Measurements from ENCODE around the gene CCDC192. TPM values are rescaled to one million over a fixed set of nuclear protein-coding genes. Genes with fewer than 3 reads are reported as not detected.
"Not testable (repeated sequence)": the region's sequence is repeated elsewhere in the genome, so short reads cannot be mapped to it uniquely, and the experiment has no call there.

CCDC192 gene
- total and polyA plus RNA-seq, 4 donors, result 0.50 to 1.6 (median 1.0) TPM

DNA sequence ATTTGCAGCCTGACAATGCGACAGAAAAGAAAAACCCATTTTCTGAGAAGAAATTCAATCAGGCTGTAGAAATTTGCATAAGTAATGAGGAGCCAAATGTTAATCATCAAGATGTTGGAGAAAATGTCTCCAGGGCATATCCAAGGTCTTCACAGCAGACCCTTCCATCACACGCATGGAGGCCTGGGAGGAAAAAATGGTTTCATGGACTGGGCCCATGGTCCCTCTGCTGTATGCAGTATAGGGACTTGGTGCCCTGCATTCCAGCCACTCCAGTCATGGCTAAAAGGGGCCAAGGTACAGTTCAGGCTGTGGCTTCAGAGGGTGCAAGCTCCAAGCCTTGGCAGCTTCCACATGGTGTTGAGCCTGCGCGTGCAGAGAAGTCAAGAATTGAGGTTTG lies 73.3 kb downstream of the CCDC192 start:
- Histone ChIP-seq H3K4me1 (ENCODE audit: control insufficient read depth, insufficient read depth, low read length) (no peaks in the 10 kb centered on the region), H3K9me3 (ENCODE audit: control insufficient read depth, insufficient read depth, low read length) (no peaks in the 10 kb centered on the region), H3K27ac (ENCODE audit: low read depth, low read length) (no peak overlapping the region), H3K27me3 (ENCODE audit: control insufficient read depth, insufficient read depth, low read length) (no peaks in the 10 kb centered on the region), H3K4me3 (ENCODE audit: low read depth, low read length) (no peak overlapping the region), H3K36me3 (ENCODE audit: control insufficient read depth, insufficient read depth, low read length) (no peaks in the 10 kb centered on the region)
- 100% methylated on average over 4 of the region's 4 CpGs for WGBS (ENCODE audit: insufficient coverage)
- no peak for DNase-seq (ENCODE audit: low read depth in 4 of 6, low spot score in 6 of 6)

DNA sequence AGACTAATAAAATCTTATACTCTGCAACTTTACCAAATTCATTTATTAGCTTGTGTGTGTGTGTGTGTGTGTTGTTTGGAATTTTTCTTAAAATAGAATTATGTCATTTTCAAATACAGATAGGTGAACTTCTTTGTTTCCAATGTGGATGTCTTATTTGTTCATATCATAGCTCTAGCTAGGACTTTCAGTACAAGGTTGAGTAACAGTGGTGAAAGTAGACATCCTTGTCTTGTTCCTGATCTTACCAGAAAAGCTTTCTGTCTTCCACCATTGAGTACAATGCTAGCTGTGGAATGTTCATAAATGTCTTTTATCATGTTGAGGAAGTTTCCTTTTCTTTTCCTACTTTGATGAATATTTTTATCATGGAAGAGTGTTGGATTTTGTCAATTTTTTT lies 74.8 kb downstream of the CCDC192 start:
- Histone ChIP-seq H3K4me1 (ENCODE audit: control insufficient read depth, insufficient read depth, low read length) (no peaks in the 10 kb centered on the region), H3K27ac (ENCODE audit: low read depth, low read length) (no peak overlapping the region), H3K4me3 (ENCODE audit: low read depth, low read length) (no peak overlapping the region), H3K9me3 (ENCODE audit: control insufficient read depth, insufficient read depth, low read length) (no peaks in the 10 kb centered on the region), H3K36me3 (ENCODE audit: control insufficient read depth, insufficient read depth, low read length) (no peaks in the 10 kb centered on the region), H3K27me3 (ENCODE audit: control insufficient read depth, insufficient read depth, low read length) (no peaks in the 10 kb centered on the region)
- DNase-seq (ENCODE audit: low read depth in 4 of 6, low spot score in 6 of 6), result no peak

DNA sequence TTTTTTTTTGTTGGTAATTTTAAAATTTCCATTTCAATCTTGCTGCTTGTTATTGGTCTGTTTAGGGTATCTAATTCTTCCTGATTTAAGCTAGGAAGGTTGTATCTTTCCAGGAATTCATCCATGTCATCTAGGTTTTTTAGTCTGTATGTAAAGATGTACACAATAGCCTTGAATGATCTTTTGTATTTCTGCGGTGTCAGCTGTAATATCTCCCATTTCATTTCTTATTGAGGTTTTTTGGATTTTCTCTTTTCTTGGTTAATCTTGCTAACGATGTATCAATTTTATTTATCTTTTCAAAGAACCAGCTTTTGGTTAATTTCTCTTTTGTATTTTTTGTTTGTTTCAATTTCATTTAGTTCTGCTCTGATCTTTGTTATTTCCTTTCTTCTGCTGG lies 79.3 kb downstream of the CCDC192 start:
- not testable (repeated sequence) for H3K36me3 ChIP-seq (ENCODE audit: control insufficient read depth, insufficient read depth, low read length); H3K9me3 ChIP-seq (ENCODE audit: control insufficient read depth, insufficient read depth, low read length); H3K4me3 ChIP-seq (ENCODE audit: low read depth, low read length); H3K4me1 ChIP-seq (ENCODE audit: control insufficient read depth, insufficient read depth, low read length); H3K27me3 ChIP-seq (ENCODE audit: control insufficient read depth, insufficient read depth, low read length); H3K27ac ChIP-seq (ENCODE audit: low read depth, low read length); DNase-seq (ENCODE audit: low read depth in 4 of 6, low spot score in 6 of 6)
- WGBS (ENCODE audit: insufficient coverage), result no CpG with 5 or more reads among the region's 2 CpGs

DNA sequence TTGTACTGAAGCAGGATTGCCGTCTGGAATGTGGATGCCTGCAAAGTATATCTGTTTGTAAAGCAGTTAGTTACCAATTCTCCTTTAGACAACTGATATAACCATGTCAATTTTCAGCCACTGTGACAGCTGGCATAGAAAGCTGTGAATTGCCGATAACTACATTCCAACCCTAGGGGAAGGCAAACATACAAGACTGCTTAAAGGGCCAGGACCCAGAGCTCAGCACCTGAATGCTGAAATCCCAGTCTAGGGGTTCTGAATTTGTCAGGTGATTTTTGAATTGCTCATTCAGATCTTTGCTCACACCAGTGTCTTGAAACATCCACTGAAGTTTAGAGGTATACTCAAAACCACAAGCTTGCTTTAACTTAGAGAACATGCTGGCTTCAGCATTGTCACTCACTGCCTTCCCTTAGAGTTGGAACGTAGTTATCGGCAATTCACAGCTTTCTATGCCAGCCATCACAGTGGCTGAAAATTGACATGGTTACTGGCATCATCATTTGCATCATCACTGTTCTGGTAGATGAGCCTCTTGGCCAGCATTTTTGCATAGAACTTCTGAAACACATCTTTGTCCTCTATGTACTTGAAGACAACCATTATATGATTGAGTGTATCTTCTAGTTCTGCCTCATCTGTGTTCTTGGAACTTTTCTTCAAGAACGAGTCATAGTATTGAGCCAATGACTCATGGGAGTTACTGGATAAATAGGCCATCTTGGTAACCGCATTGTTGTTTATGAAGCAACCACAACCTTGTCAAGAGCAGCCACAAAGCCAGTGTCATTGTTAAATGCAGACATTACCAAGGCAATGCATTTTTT lies 82.1 kb downstream of the CCDC192 start:
- H3K27me3 ChIP-seq (ENCODE audit: control insufficient read depth, insufficient read depth, low read length), result no peaks in the 10 kb centered on the region
- H3K36me3 ChIP-seq (ENCODE audit: control insufficient read depth, insufficient read depth, low read length), result no peaks in the 10 kb centered on the region
- 78% methylated on average over 3 of the region's 6 CpGs for WGBS (ENCODE audit: insufficient coverage)
- no peaks in the 10 kb centered on the region for H3K4me1 ChIP-seq (ENCODE audit: control insufficient read depth, insufficient read depth, low read length)
- H3K27ac ChIP-seq (ENCODE audit: low read depth, low read length), result no peak overlapping the region
- no peaks in the 10 kb centered on the region for H3K9me3 ChIP-seq (ENCODE audit: control insufficient read depth, insufficient read depth, low read length)
- H3K4me3 ChIP-seq (ENCODE audit: low read depth, low read length), result no peak overlapping the region
- peak in 2 of 6 donors; percentile 21 to 32 for DNase-seq (ENCODE audit: low read depth in 4 of 6, low spot score in 6 of 6)

DNA sequence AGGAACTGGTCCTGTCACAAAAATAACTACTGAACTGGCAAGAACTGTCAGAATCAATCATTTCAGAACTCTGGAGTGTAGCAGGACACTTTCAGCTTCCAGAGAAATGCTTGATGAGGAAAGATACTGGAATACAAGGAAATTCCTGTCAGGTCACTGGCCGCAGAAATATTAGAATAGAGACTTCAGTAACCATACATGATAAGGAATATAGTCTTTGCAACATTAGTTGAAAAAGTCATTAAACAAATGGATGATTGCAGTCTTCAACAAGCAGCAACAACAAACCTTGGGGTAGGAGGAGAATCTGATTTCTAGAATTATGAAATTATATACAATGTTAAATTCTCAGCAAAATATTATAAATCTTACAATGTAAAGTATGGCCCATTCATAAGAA lies 88.2 kb downstream of the CCDC192 start:
- no CpG with 5 or more reads among the region's 1 CpG for WGBS (ENCODE audit: insufficient coverage)
- Histone ChIP-seq H3K4me3 (ENCODE audit: low read depth, low read length) (no peak overlapping the region), H3K27ac (ENCODE audit: low read depth, low read length) (no peak overlapping the region), H3K4me1 (ENCODE audit: control insufficient read depth, insufficient read depth, low read length) (no peaks in the 10 kb centered on the region), H3K9me3 (ENCODE audit: control insufficient read depth, insufficient read depth, low read length) (peaks cover 4% of the 10 kb centered on the region), H3K36me3 (ENCODE audit: control insufficient read depth, insufficient read depth, low read length) (no peaks in the 10 kb centered on the region), H3K27me3 (ENCODE audit: control insufficient read depth, insufficient read depth, low read length) (no peaks in the 10 kb centered on the region)
- no peak for DNase-seq (ENCODE audit: low read depth in 4 of 6, low spot score in 6 of 6)

DNA sequence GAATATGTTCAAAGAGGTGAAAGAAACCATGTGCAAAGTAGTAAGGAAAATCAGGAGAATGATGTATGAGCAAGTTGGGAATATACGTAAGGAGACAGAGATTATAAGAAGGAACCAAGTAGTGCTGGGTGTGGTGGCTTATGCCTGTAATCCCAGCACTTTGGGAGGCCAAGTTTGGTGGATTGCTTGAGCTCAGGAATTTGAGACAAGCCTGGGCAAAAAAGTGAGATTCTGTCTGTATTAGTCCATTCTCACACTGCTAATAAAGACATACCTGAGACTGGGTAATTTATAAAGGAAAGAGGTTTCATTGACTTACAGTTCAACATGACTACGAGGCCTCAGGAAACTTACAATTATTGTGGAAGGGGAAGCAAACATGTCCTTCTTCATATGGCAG lies 88.7 kb downstream of the CCDC192 start:
- H3K27me3 ChIP-seq (ENCODE audit: control insufficient read depth, insufficient read depth, low read length); H3K4me1 ChIP-seq (ENCODE audit: control insufficient read depth, insufficient read depth, low read length); H3K36me3 ChIP-seq (ENCODE audit: control insufficient read depth, insufficient read depth, low read length); H3K9me3 ChIP-seq (ENCODE audit: control insufficient read depth, insufficient read depth, low read length); H3K27ac ChIP-seq (ENCODE audit: low read depth, low read length); DNase-seq (ENCODE audit: low read depth in 4 of 6, low spot score in 6 of 6); H3K4me3 ChIP-seq (ENCODE audit: low read depth, low read length): not testable (repeated sequence)
- 92% methylated on average over 1 of the region's 2 CpGs for WGBS (ENCODE audit: insufficient coverage)

DNA sequence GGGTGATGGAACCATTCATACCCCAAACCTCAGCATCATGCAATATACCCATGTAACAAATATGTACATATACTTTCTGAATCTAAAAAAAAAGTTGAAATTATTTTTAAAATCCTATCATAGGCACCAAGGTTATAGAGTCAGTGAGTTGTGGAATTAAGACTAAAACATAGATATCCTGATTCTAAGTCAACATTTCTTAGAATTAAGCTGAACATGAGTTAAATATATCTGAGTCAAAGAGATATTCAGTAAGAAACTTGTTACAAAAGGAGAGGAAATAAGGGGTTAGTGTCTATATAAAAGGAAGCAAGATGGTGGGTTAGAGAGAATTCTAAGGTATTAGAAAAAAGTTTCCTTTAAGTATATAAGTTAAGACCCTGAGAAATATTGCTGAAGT lies 89.9 kb downstream of the CCDC192 start:
- no peak overlapping the region for H3K4me3 ChIP-seq (ENCODE audit: low read depth, low read length)
- no peak overlapping the region for H3K27ac ChIP-seq (ENCODE audit: low read depth, low read length)
- H3K4me1 ChIP-seq (ENCODE audit: control insufficient read depth, insufficient read depth, low read length), result no peaks in the 10 kb centered on the region
- DNase-seq (ENCODE audit: low read depth in 4 of 6, low spot score in 6 of 6), result no peak
- H3K36me3 ChIP-seq (ENCODE audit: control insufficient read depth, insufficient read depth, low read length), result no peaks in the 10 kb centered on the region
- no peaks in the 10 kb centered on the region for H3K27me3 ChIP-seq (ENCODE audit: control insufficient read depth, insufficient read depth, low read length)
- H3K9me3 ChIP-seq (ENCODE audit: control insufficient read depth, insufficient read depth, low read length), result peaks cover 4% of the 10 kb centered on the region

DNA sequence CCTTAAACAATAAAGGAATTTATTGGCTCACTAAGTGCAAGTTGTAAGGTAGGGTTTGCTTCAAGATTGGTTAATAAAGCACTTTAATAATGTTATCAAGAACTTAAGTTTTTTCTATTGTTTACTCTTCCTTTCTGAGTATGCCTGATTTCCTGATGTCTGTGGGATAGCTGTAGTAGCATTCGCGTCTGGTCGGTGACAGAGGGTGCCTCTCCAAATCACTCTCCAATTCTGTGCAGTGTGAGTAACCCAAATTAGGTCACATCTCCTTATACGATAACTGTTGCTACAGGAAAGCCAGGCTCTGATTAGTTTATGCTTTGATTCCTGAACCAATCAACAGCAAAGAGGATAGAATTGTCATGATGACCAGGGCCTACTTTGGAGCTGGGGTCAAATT lies 90.7 kb downstream of the CCDC192 start:
- H3K4me3 ChIP-seq (ENCODE audit: low read depth, low read length), result no peak overlapping the region
- H3K36me3 ChIP-seq (ENCODE audit: control insufficient read depth, insufficient read depth, low read length), result no peaks in the 10 kb centered on the region
- no peaks in the 10 kb centered on the region for H3K4me1 ChIP-seq (ENCODE audit: control insufficient read depth, insufficient read depth, low read length)
- DNase-seq (ENCODE audit: low read depth in 4 of 6, low spot score in 6 of 6), result no peak
- H3K27ac ChIP-seq (ENCODE audit: low read depth, low read length), result no peak overlapping the region
- H3K9me3 ChIP-seq (ENCODE audit: control insufficient read depth, insufficient read depth, low read length), result peaks cover 4% of the 10 kb centered on the region
- WGBS (ENCODE audit: insufficient coverage), result 100% methylated on average over 1 of the region's 4 CpGs
- no peaks in the 10 kb centered on the region for H3K27me3 ChIP-seq (ENCODE audit: control insufficient read depth, insufficient read depth, low read length)

DNA sequence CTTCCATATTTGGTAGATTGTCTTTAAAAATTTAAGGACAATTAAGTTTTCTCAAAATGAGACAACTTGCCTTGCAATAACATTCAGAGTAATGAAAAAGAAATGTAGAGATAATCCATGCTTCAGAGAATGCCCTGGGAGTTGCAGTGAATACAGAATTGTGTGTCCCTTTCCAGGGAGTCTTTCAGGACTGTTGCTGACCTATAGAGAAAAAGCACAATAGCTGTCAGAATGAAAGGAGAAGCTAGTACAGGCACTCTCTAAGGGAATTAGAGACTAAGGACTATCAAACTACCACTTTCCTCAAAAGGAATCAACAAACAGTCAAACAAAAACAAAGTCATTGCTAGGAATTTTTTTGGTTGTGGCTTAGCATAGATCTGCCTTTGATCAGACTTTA lies 93.0 kb downstream of the CCDC192 start:
- Histone ChIP-seq H3K9me3 (ENCODE audit: control insufficient read depth, insufficient read depth, low read length) (peaks cover 4% of the 10 kb centered on the region), H3K4me3 (ENCODE audit: low read depth, low read length) (no peak overlapping the region), H3K27ac (ENCODE audit: low read depth, low read length) (no peak overlapping the region), H3K36me3 (ENCODE audit: control insufficient read depth, insufficient read depth, low read length) (no peaks in the 10 kb centered on the region), H3K4me1 (ENCODE audit: control insufficient read depth, insufficient read depth, low read length) (no peaks in the 10 kb centered on the region), H3K27me3 (ENCODE audit: control insufficient read depth, insufficient read depth, low read length) (no peaks in the 10 kb centered on the region)
- no peak for DNase-seq (ENCODE audit: low read depth in 4 of 6, low spot score in 6 of 6)

DNA sequence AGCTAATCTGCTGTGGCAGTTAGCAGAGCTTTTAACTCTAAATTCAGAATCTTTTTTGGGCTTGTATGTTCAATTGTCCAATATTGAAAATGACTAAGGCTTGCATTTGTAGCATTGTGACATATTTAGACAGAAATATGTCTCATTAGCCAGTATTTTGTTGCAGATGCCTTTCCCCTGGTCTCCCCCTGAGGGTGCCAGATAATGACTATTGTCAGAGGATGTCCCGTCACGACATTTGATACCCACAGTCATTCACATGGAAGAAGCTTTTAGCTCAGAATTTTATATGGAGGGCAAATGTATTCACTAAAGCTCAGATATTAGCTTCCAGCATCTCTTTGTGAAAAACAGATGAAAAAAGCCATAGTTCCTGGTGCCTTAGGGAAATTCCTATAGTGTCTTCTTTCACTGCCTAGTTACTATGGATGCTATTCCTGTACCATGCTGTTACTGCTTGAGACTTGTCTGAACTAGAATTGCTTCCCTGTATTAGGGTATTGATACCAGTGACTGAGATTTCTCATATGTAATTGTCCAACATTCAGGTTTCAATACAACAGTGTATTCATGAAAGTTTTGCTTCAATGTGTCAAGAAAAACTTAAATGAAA lies 96.2 kb downstream of the CCDC192 start:
- no peaks in the 10 kb centered on the region for H3K9me3 ChIP-seq (ENCODE audit: control insufficient read depth, insufficient read depth, low read length)
- H3K4me3 ChIP-seq (ENCODE audit: low read depth, low read length), result no peak overlapping the region
- no peaks in the 10 kb centered on the region for H3K36me3 ChIP-seq (ENCODE audit: control insufficient read depth, insufficient read depth, low read length)
- H3K27me3 ChIP-seq (ENCODE audit: control insufficient read depth, insufficient read depth, low read length), result no peaks in the 10 kb centered on the region
- no CpG with 5 or more reads among the region's 2 CpGs for WGBS (ENCODE audit: insufficient coverage)
- peak in 1 of 6 donors; percentile 11 for DNase-seq (ENCODE audit: low read depth in 4 of 6, low spot score in 6 of 6)
- H3K27ac ChIP-seq (ENCODE audit: low read depth, low read length), result no peak overlapping the region
- no peaks in the 10 kb centered on the region for H3K4me1 ChIP-seq (ENCODE audit: control insufficient read depth, insufficient read depth, low read length)
